ENCODE measurements around the gene LHPP.

The LHPP gene

GRCh38 chr10:124505279-124505678, 43.7 kb downstream of the LHPP start:
- DNase-seq (ENCODE audit: low spot score) (no peak), ATAC-seq (ENCODE audit: low read depth) (no peak)
- no peak for TF ChIP-seq CTCF (IDR thresholded peaks at IDR 0.05; ENCODE audit: poor library complexity, severe bottlenecking)
- Histone ChIP-seq H3K4me1 (ENCODE audit: insufficient read depth, poor library complexity, severe bottlenecking) (no peaks in the 10 kb centered on the region), H3K4me3 (ENCODE audit: severe bottlenecking) (no peak overlapping the region), H3K27me3 (ENCODE audit: insufficient read depth, poor library complexity, severe bottlenecking) (no peaks in the 10 kb centered on the region), H3K36me3 (ENCODE audit: low read depth) (peaks cover 9% of the 10 kb centered on the region), H3K9me3 (ENCODE audit: severe bottlenecking) (no peaks in the 10 kb centered on the region), H3K27ac (ENCODE audit: poor library complexity, severe bottlenecking) (no peak overlapping the region)

GRCh38 chr10:124508070-124508667, 46.5 kb downstream of the LHPP start:
- H3K36me3 ChIP-seq (ENCODE audit: low read depth) = no peaks in the 10 kb centered on the region
- H3K27ac ChIP-seq (ENCODE audit: poor library complexity, severe bottlenecking) = no peak overlapping the region
- no peaks in the 10 kb centered on the region for H3K9me3 ChIP-seq (ENCODE audit: severe bottlenecking)
- no peaks in the 10 kb centered on the region for H3K27me3 ChIP-seq (ENCODE audit: insufficient read depth, poor library complexity, severe bottlenecking)
- no peak for ATAC-seq (ENCODE audit: low read depth)
- TF ChIP-seq CTCF (IDR thresholded peaks at IDR 0.05; ENCODE audit: poor library complexity, severe bottlenecking) = no peak
- DNase-seq (ENCODE audit: low spot score) = no peak
- H3K4me3 ChIP-seq (ENCODE audit: severe bottlenecking) = no peak overlapping the region
- H3K4me1 ChIP-seq (ENCODE audit: insufficient read depth, poor library complexity, severe bottlenecking) = no peaks in the 10 kb centered on the region

- no peak for TF ChIP-seq CTCF (IDR thresholded peaks at IDR 0.05; ENCODE audit: poor library complexity, severe bottlenecking)
- ATAC-seq (ENCODE audit: low read depth) = no peak
- DNase-seq (ENCODE audit: low spot score) = peak; percentile 7
- H3K27ac ChIP-seq (ENCODE audit: poor library complexity, severe bottlenecking) = no peak overlapping the region
- H3K36me3 ChIP-seq (ENCODE audit: low read depth) = no peaks in the 10 kb centered on the region
- H3K4me1 ChIP-seq (ENCODE audit: insufficient read depth, poor library complexity, severe bottlenecking) = no peaks in the 10 kb centered on the region
- H3K4me3 ChIP-seq (ENCODE audit: severe bottlenecking) = no peak overlapping the region
- no peaks in the 10 kb centered on the region for H3K9me3 ChIP-seq (ENCODE audit: severe bottlenecking)
- H3K27me3 ChIP-seq (ENCODE audit: insufficient read depth, poor library complexity, severe bottlenecking) = no peaks in the 10 kb centered on the region
Measured at GRCh38 chr10:124508907-124509454, 47.4 kb downstream of the LHPP start.

- no peak for ATAC-seq (ENCODE audit: low read depth)
Measured at GRCh38 chr10:124509880-124510632, 48.4 kb downstream of the LHPP start.

More at GRCh38 chr10:124509880-124510632, 48.4 kb downstream of the LHPP start:
- no peak for TF ChIP-seq CTCF (IDR thresholded peaks at IDR 0.05; ENCODE audit: poor library complexity, severe bottlenecking)
- H3K9me3 ChIP-seq (ENCODE audit: severe bottlenecking) = no peaks in the 10 kb centered on the region
- H3K27ac ChIP-seq (ENCODE audit: poor library complexity, severe bottlenecking) = no peak overlapping the region
- H3K36me3 ChIP-seq (ENCODE audit: low read depth) = no peaks in the 10 kb centered on the region
- no peak overlapping the region for H3K4me3 ChIP-seq (ENCODE audit: severe bottlenecking)
- H3K4me1 ChIP-seq (ENCODE audit: insufficient read depth, poor library complexity, severe bottlenecking) = no peaks in the 10 kb centered on the region
- DNase-seq (ENCODE audit: low spot score) = peak; percentile 35
- no peaks in the 10 kb centered on the region for H3K27me3 ChIP-seq (ENCODE audit: insufficient read depth, poor library complexity, severe bottlenecking)
